Colonic mucosa (tissue), 4 donors: ENCODE results near the gene RESP18. TPM values are rescaled to one million over a fixed set of nuclear protein-coding genes. Genes with fewer than 3 reads are reported as not detected.

Experiments
- DNase-seq: peaks from one replicate; pipeline ENCODE4 v3.0.0-alpha.2; 2020
- H3K27ac ChIP-seq: fragments of 200-600 bp; one replicate; pipeline ENCODE4 v1.8.0; 2021
- H3K27me3 ChIP-seq: fragments of 200-600 bp; one replicate; pipeline ENCODE4 v1.8.0; 2021
- H3K36me3 ChIP-seq: fragments of 200-600 bp; one replicate; pipeline ENCODE4 v1.8.0; 2021
- H3K4me1 ChIP-seq: fragments of 200-600 bp; one replicate; pipeline ENCODE4 v1.8.0; 2021; ENCODE audit warnings: mild to moderate bottlenecking
- H3K4me3 ChIP-seq: fragments of 200-600 bp; one replicate; pipeline ENCODE4 v1.8.0; 2021
- H3K9ac ChIP-seq, 2 donors: one replicate each; pipeline ENCODE4 v1.7.0; 2013; ENCODE audit warnings: control low read depth in 2 of 2, low read depth in 2 of 2, low read length in 2 of 2
- H3K9me3 ChIP-seq: fragments of 200-600 bp; one replicate; pipeline ENCODE4 v1.8.0; 2021
- intact Hi-C: fragments of 100-400 bp; cut with DNase I; formaldehyde crosslinking; loops from one replicate; pipeline ENCODE4 v1.14.1; 2022
- total RNA-seq, 2 donors: library from RNA; stranded (reverse); fragmentation: NEBNext Ultra II Directional in 1 of 2; extraction: Animal tissue kit (Norgen Biotek cat#: 25700) in 1 of 2; gene quantifications; one replicate each; pipeline ENCODE4 v1.2.1, GENCODE V29; 2021
- TF ChIP-seq, protein P1 (sequence below): fragments of 200-600 bp; IDR thresholded peaks from one replicate; pipeline ENCODE4 v1.8.0; 2022; ENCODE audit warnings: antibody characterized with exemption, mild to moderate bottlenecking
- donor health status: healthy.
- donor health status: DM: no; HTN: no; CAD: no.
- donor health status: DM: no; HTN: no; CAD: no.

The RESP18 gene
- total RNA-seq, 2 donors from 2014 or later, result not detected

DNA sequence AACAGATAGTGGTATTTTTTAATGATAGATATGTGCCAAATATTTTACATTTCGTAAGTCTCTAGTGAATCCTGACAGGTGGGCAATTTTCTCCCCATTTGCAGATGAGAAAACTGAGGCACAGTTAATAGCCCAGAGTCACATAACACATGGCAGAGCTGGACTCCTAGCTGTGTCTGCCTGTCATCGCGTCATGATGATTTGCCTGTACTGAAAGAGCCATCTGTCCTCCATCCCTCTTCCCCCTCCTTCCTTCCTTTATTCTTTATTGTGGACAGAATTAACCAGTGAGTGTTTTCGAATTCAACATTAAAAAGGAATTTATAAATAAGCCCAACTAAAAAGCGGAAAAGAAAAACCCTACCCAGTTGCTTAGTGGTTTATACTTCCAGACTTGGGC, 50.2 kb downstream of the RESP18 start:
- Histone ChIP-seq H3K9me3 (no peaks in the 10 kb centered on the region), H3K4me3 (no peak overlapping the region), H3K9ac (no peak overlapping the region), H3K4me1 (peaks cover 6% of the 10 kb centered on the region), H3K36me3 (no peaks in the 10 kb centered on the region), H3K27me3 (no peaks in the 10 kb centered on the region), H3K27ac (no peak overlapping the region)
- TF ChIP-seq, protein P1, sequence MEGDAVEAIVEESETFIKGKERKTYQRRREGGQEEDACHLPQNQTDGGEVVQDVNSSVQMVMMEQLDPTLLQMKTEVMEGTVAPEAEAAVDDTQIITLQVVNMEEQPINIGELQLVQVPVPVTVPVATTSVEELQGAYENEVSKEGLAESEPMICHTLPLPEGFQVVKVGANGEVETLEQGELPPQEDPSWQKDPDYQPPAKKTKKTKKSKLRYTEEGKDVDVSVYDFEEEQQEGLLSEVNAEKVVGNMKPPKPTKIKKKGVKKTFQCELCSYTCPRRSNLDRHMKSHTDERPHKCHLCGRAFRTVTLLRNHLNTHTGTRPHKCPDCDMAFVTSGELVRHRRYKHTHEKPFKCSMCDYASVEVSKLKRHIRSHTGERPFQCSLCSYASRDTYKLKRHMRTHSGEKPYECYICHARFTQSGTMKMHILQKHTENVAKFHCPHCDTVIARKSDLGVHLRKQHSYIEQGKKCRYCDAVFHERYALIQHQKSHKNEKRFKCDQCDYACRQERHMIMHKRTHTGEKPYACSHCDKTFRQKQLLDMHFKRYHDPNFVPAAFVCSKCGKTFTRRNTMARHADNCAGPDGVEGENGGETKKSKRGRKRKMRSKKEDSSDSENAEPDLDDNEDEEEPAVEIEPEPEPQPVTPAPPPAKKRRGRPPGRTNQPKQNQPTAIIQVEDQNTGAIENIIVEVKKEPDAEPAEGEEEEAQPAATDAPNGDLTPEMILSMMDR, result no peak
- intact Hi-C loops, result no loop called here
- DNase-seq, result no peak

DNA sequence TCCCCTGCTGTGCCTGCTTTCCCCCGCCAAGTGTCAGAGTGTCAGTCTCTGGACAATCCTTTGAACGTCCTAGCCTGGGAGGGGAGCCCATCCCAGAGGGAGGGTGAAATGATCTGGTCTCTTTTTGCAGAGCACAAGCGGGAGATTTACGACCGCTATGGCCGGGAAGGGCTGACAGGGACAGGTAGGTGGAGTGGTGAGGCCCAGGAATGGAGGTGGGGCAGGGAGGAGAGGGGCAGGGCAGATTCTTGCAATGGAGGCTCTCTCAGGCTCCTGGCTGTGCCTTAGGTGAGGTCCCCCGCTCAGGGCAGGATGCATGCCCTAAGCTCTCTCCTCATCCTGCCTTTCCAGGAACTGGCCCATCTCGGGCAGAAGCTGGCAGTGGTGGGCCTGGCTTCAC, 51.0 kb downstream of the RESP18 start:
- intact Hi-C loops, result no loop called here
- no peaks in the 10 kb centered on the region for H3K9me3 ChIP-seq
- H3K27me3 ChIP-seq, result no peaks in the 10 kb centered on the region
- no peak for DNase-seq
- no peak overlapping the region for H3K27ac ChIP-seq
- peaks cover 6% of the 10 kb centered on the region for H3K4me1 ChIP-seq
- no peak overlapping the region for H3K4me3 ChIP-seq
- TF ChIP-seq, protein P1, result no peak
- no peaks in the 10 kb centered on the region for H3K36me3 ChIP-seq
- no peak overlapping the region for H3K9ac ChIP-seq

DNA sequence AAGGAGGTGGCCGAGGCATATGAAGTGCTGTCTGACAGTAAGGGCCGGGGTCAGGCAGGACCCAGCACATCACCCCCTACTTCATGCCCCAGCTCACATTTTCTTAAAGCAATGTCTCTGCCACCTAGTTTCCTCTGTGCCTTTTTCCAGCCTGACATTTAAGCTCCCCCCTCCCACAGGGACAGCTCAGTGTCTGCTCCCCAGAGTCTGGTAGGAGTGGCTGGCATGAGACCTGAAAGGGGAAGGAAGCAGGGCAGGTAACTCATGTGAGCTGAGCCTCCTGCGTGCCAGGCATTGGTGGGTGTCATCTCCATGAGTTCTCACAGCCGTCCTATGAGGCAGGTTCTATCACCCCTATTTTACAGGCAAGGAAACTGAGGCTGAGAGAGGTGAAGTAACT, 51.9 kb downstream of the RESP18 start:
- DNase-seq, result no peak
- Histone ChIP-seq H3K4me3 (no peak overlapping the region), H3K27ac (no peak overlapping the region), H3K4me1 (peaks cover 6% of the 10 kb centered on the region), H3K27me3 (no peaks in the 10 kb centered on the region), H3K9me3 (no peaks in the 10 kb centered on the region), H3K36me3 (no peaks in the 10 kb centered on the region), H3K9ac (no peak overlapping the region)
- TF ChIP-seq, protein P1, result no peak
- intact Hi-C loops, result no loop called here

DNA sequence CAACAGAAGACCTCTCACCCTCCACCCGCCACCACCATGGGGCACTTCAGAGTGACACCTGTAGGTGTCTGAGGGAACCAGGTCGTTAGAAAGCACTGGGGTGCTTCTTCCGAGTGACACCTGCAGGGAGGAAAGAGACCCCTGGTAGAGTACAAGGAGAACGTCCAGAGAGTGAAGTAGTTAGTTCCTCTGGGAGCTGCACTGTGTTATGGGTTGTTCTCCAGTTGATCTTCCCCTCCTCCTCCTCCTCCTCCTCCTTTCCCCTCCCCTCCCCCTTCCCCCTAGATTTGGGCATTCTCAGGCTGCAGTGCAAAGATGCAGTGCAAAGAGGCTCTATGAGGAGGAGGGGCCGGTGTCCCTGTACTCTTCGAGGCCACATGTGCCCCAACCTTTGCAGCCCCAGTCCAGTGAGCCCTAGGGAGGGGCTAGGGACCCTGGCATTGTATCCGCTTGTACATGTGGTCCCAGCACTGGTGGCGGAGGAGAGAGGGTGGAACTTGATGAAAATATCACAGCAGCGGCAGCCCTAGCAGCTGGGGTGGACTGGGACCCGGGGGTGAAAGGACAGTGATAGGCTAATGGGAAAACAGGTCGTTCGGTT, 52.5 kb downstream of the RESP18 start:
- H3K4me1 ChIP-seq, result peaks cover 6% of the 10 kb centered on the region

DNA sequence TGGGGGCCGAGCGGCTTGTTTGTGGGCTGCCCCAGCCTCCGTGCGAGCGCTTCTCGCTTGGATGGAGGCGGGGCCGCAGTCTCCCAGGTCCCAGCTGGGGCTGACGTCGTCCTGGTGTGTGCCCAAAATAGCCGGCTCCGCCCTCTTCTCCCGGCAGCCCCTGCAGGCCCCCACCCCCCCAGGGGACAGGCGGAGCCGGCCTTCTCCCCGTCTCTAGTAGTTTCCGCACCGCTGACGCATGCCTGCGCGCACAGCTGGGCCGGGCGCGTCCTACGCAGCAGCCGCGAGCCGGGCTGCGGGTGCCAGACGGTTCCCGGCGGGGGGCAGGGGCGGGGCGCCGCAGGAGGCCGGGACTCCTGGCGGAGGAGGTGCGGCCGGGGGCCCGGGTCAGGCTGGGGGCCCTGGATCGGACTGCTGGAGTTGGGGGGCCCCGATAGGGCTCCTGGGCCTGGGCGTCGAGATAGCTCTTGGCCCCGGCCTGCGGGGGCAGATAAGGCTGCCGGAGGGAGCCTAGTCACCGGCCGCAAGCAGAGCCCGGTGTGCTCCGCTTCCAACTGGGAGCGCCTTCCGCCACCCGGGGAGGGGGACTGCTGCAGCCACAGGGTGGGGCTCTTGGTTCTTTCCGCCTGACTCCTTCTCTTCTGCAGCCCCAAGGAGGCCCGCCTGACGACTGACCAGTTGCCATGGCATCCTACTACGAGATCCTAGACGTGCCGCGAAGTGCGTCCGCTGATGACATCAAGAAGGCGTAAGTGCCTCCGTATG, 53.2 kb downstream of the RESP18 start, which contains the start of gene DNAJB2:
Gene DNAJB2 (plus strand): TSS at position 216 of the 765 bp plus-strand sequence. CDS start 468 bp downstream, at position 684.
- Histone ChIP-seq H3K27me3 (no peaks in the 10 kb centered on the region), H3K4me1 (peaks cover 6% of the 10 kb centered on the region), H3K36me3 (no peaks in the 10 kb centered on the region), H3K9ac (peak within 1 kb of the TSS; percentile 88 to 90), H3K9me3 (no peaks in the 10 kb centered on the region), H3K4me3 (peak within 1 kb of the TSS; percentile 53), H3K27ac (peak within 1 kb of the TSS; percentile 97)
- peak; percentile 99 for DNase-seq
- intact Hi-C loops, result no loop called here
- TF ChIP-seq, protein P1, result no peak

More for the DNA sequence above, 52.5 kb downstream of the RESP18 start:
- Histone ChIP-seq H3K27me3 (no peaks in the 10 kb centered on the region), H3K36me3 (no peaks in the 10 kb centered on the region), H3K9ac (peak overlapping the region; percentile 88 to 90), H3K4me3 (peak overlapping the region; percentile 53), H3K27ac (peak overlapping the region; percentile 97), H3K9me3 (no peaks in the 10 kb centered on the region)
- TF ChIP-seq, protein P1, result no peak
- no peak for DNase-seq
- intact Hi-C loops, result no loop called here
